Stimulated activated naive CD8-positive, alpha-beta T cell treated with anti-CD3 and anti-CD28 coated beads, Interleukin-15, Interleukin-2, amounts not matched to agents 100 ng/mL and 50 ng/mL, for 24 hours (primary cell): ENCODE results near the gene CDH13.
A peak's percentile ranks its signal among the peaks of the same experiment; 100 is the strongest.

ENCODE experiments used
- H3K27ac Mint-ChIP-seq: one replicate; pipeline ENCODE4 v1.8.0; 2021; ENCODE audit warnings: mild to moderate bottlenecking, mixed read lengths
- H3K27me3 Mint-ChIP-seq: one replicate; pipeline ENCODE4 v1.8.0; 2021; ENCODE audit warnings: mixed read lengths
- H3K36me3 Mint-ChIP-seq: one replicate; pipeline ENCODE4 v1.8.0; 2021; ENCODE audit warnings: low read depth, mixed read lengths
- H3K4me1 Mint-ChIP-seq: one replicate; pipeline ENCODE4 v1.8.0; 2021; ENCODE audit warnings: low read depth, mixed read lengths
- H3K4me3 Mint-ChIP-seq: one replicate; pipeline ENCODE4 v1.8.0; 2021; ENCODE audit warnings: mild to moderate bottlenecking, mixed read lengths
- H3K9me3 Mint-ChIP-seq: one replicate; pipeline ENCODE4 v1.8.0; 2021; ENCODE audit warnings: mixed read lengths

CDH13 gene

GRCh38 chr16:83833921-83834320 lies 1207.2 kb downstream of the CDH13 start:
- no peak overlapping the region for H3K27ac Mint-ChIP-seq
- peaks cover 21% of the 10 kb centered on the region for H3K27me3 Mint-ChIP-seq
- H3K36me3 Mint-ChIP-seq = no peaks in the 10 kb centered on the region
- peaks cover 19% of the 10 kb centered on the region for H3K4me1 Mint-ChIP-seq
- H3K4me3 Mint-ChIP-seq = no peak overlapping the region
- H3K9me3 Mint-ChIP-seq = no peaks in the 10 kb centered on the region

- peaks cover 21% of the 10 kb centered on the region for H3K27me3 Mint-ChIP-seq
- H3K36me3 Mint-ChIP-seq = no peaks in the 10 kb centered on the region
- peak overlapping the region; percentile 32 for H3K4me3 Mint-ChIP-seq
- H3K27ac Mint-ChIP-seq = no peak overlapping the region
- peaks cover 19% of the 10 kb centered on the region for H3K4me1 Mint-ChIP-seq
- no peaks in the 10 kb centered on the region for H3K9me3 Mint-ChIP-seq
Observed at GRCh38 chr16:83835586-83836566, 1209.1 kb downstream of the CDH13 start.

- no peaks in the 10 kb centered on the region for H3K36me3 Mint-ChIP-seq
- H3K27ac Mint-ChIP-seq = no peak overlapping the region
- peaks cover 21% of the 10 kb centered on the region for H3K27me3 Mint-ChIP-seq
- H3K4me1 Mint-ChIP-seq = peaks cover 19% of the 10 kb centered on the region
- H3K9me3 Mint-ChIP-seq = no peaks in the 10 kb centered on the region
- H3K4me3 Mint-ChIP-seq = no peak overlapping the region
Observed at GRCh38 chr16:83837566-83837965, 1210.8 kb downstream of the CDH13 start.

- Mint-ChIP-seq H3K9me3 (no peaks in the 10 kb centered on the region), H3K27ac (no peak overlapping the region), H3K4me1 (peaks cover 22% of the 10 kb centered on the region), H3K36me3 (no peaks in the 10 kb centered on the region), H3K27me3 (peaks cover 21% of the 10 kb centered on the region), H3K4me3 (no peak overlapping the region)
Observed at GRCh38 chr16:83838151-83838550, 1211.4 kb downstream of the CDH13 start.

GRCh38 chr16:83839561-83839960 lies 1212.8 kb downstream of the CDH13 start:
- Mint-ChIP-seq H3K9me3 (no peaks in the 10 kb centered on the region), H3K27me3 (peaks cover 21% of the 10 kb centered on the region), H3K4me1 (peaks cover 28% of the 10 kb centered on the region), H3K4me3 (no peak overlapping the region), H3K27ac (no peak overlapping the region), H3K36me3 (no peaks in the 10 kb centered on the region)

GRCh38 chr16:83840060-83840617 lies 1213.4 kb downstream of the CDH13 start:
- peaks cover 21% of the 10 kb centered on the region for H3K27me3 Mint-ChIP-seq
- no peaks in the 10 kb centered on the region for H3K9me3 Mint-ChIP-seq
- no peak overlapping the region for H3K4me3 Mint-ChIP-seq
- no peaks in the 10 kb centered on the region for H3K36me3 Mint-ChIP-seq
- no peak overlapping the region for H3K27ac Mint-ChIP-seq
- H3K4me1 Mint-ChIP-seq = peaks cover 24% of the 10 kb centered on the region

- no peak overlapping the region for H3K27ac Mint-ChIP-seq
- H3K4me1 Mint-ChIP-seq = peaks cover 8% of the 10 kb centered on the region
- H3K9me3 Mint-ChIP-seq = no peaks in the 10 kb centered on the region
- peaks cover 11% of the 10 kb centered on the region for H3K27me3 Mint-ChIP-seq
- no peak overlapping the region for H3K4me3 Mint-ChIP-seq
- no peaks in the 10 kb centered on the region for H3K36me3 Mint-ChIP-seq
Observed at GRCh38 chr16:83842291-83842690, 1215.5 kb downstream of the CDH13 start.

GRCh38 chr16:83842756-83843507 lies 1216.2 kb downstream of the CDH13 start:
- no peak overlapping the region for H3K4me3 Mint-ChIP-seq

GRCh38 chr16:83843657-83844056 lies 1216.9 kb downstream of the CDH13 start:
- no peaks in the 10 kb centered on the region for H3K9me3 Mint-ChIP-seq
- H3K36me3 Mint-ChIP-seq = no peaks in the 10 kb centered on the region
- H3K4me3 Mint-ChIP-seq = no peak overlapping the region
- peaks cover under 1% of the 10 kb centered on the region for H3K27me3 Mint-ChIP-seq
- H3K4me1 Mint-ChIP-seq = peaks cover 8% of the 10 kb centered on the region
- no peak overlapping the region for H3K27ac Mint-ChIP-seq

More at GRCh38 chr16:83842756-83843507, 1216.2 kb downstream of the CDH13 start:
- H3K9me3 Mint-ChIP-seq = no peaks in the 10 kb centered on the region
- no peaks in the 10 kb centered on the region for H3K36me3 Mint-ChIP-seq
- peaks cover 6% of the 10 kb centered on the region for H3K27me3 Mint-ChIP-seq
- H3K4me1 Mint-ChIP-seq = peaks cover 8% of the 10 kb centered on the region
- no peak overlapping the region for H3K27ac Mint-ChIP-seq

GRCh38 chr16:83845263-83845662 lies 1218.5 kb downstream of the CDH13 start:
- Mint-ChIP-seq H3K27ac (no peak overlapping the region), H3K27me3 (no peaks in the 10 kb centered on the region), H3K4me1 (peaks cover 8% of the 10 kb centered on the region), H3K36me3 (no peaks in the 10 kb centered on the region), H3K9me3 (no peaks in the 10 kb centered on the region), H3K4me3 (no peak overlapping the region)

GRCh38 chr16:83847371-83848225 lies 1220.8 kb downstream of the CDH13 start:
- Mint-ChIP-seq H3K36me3 (no peaks in the 10 kb centered on the region), H3K4me1 (peaks cover 8% of the 10 kb centered on the region), H3K9me3 (no peaks in the 10 kb centered on the region), H3K27me3 (no peaks in the 10 kb centered on the region), H3K27ac (no peak overlapping the region), H3K4me3 (no peak overlapping the region)

- H3K9me3 Mint-ChIP-seq = no peaks in the 10 kb centered on the region
- H3K4me1 Mint-ChIP-seq = no peaks in the 10 kb centered on the region
- no peak overlapping the region for H3K27ac Mint-ChIP-seq
- H3K36me3 Mint-ChIP-seq = no peaks in the 10 kb centered on the region
- no peaks in the 10 kb centered on the region for H3K27me3 Mint-ChIP-seq
- H3K4me3 Mint-ChIP-seq = no peak overlapping the region
Observed at GRCh38 chr16:83849421-83849820, 1222.7 kb downstream of the CDH13 start.
